ENCODE results near the gene HHAT.

DNA sequence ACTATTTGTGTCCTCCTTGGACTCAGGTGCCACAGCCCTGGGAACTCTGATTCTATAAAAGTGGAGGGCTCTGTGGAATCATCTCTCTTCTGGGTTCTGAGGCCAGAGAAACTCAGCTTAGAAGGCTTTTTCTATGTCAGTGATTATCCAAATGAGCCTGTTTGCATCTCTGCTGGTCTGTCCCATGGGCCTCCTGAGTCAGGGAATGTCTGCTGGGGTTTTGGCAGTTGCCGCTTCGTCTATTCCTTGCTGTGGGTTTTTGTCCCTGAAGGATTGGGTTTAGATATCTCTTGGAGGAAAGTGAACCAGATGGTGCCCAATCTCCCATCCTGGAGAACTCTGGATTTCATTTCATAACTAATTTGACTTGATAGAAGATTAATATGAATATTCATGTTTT is 297.6 kb downstream of the HHAT start:
- TF ChIP-seq, protein P1, sequence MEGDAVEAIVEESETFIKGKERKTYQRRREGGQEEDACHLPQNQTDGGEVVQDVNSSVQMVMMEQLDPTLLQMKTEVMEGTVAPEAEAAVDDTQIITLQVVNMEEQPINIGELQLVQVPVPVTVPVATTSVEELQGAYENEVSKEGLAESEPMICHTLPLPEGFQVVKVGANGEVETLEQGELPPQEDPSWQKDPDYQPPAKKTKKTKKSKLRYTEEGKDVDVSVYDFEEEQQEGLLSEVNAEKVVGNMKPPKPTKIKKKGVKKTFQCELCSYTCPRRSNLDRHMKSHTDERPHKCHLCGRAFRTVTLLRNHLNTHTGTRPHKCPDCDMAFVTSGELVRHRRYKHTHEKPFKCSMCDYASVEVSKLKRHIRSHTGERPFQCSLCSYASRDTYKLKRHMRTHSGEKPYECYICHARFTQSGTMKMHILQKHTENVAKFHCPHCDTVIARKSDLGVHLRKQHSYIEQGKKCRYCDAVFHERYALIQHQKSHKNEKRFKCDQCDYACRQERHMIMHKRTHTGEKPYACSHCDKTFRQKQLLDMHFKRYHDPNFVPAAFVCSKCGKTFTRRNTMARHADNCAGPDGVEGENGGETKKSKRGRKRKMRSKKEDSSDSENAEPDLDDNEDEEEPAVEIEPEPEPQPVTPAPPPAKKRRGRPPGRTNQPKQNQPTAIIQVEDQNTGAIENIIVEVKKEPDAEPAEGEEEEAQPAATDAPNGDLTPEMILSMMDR (conservative IDR thresholded peaks at IDR 0.05) = no peak
- TF ChIP-seq ZFX (IDR thresholded peaks at IDR 0.05) = no peak
